ENCODE measurements around the gene NAPSA. TPM values are rescaled to one million over a fixed set of nuclear protein-coding genes. Genes with fewer than 3 reads are reported as not detected.

Gene NAPSA
- 2.8 TPM in 1 of 2 replicates, not detected in the other for total RNA-seq

DNA sequence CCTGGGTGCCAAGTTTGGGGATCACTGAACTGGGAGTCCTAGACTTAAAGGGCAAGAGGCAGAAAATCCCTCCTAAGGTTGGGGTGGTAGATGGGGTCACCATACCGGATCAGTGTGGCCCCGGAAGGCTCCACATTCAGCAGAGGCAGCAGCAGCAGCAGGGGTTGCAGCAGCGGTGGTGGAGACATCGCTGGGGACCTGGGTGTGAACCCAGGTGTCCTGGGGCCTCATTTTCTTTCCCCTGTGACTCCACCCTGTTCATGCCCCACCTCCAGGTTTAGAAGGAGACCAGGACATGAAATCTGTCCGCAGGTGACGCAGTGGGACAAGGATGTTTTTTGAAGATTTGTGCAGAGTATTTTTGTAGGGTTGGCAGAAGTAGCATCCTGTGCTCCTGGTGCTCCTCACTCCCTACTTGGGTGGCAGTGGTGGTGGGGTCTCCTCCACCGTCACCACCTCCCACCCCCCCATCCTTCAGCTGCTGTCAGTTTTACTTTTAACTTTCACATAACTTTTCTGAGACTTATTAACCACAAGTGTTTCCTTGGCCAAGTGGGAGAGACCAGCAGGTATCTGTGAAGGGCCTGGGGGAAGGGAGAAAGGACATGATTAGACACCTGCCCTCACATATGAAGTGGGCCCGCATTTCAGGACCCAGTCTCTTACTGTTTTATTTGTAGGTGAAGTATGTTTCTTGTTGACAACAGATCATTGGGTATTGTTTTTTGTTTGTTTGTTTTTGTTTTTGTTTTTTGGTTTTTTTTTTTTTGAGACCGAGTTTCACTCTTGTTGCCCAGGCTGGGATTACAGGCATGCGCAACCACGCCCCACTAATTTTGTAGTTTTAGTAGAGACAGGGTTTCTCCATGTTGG is at the start of gene NAPSA:
Gene NAPSA, minus strand, starts transcription at position 206 of the 873 bp plus-strand sequence. Its CDS starts 18 bp downstream, at position 188.

DNA sequence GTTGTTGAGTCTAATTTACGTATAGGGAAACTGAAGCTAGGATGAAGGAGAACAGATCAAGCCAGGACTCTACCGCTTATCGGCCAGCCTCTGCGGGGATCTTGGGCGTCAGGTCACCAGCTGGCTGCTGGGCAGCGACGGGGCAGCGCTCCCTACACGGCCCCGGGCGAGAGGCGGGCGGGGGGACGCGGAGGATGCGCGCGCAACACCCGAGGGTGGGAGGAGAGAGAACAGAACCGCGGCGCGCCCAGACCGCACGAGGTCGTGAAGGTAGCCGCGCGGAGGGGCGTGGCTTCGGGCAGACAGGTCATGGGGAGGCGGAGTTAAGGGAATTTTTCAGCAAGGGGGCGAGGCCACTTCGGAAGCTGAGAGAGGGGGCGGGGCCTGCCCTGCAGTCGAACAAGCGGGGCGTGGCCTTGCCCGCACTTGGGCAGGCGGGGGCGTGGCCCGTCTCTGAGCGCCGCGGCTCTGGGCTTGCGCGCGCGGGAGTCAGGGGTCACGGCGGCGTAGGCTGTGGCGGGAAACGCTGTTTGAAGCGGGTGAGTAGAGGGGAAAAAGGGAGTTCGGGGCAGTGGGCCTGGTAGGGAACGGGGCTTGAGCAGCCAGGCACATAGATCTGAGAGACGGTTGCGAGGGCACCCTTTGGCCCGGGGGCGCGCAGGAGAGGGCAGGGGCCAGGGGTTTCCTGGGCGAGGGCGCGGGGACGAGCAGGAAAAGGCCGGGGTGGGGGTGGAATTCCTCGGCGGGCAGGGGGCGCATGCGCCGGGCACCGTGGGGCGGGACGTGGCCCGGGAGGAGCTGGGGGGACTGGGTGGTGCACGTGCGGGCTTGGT is 18.6 kb upstream of the NAPSA start, which contains the start of gene POLD1:
Gene POLD1, plus strand, starts transcription at position 496 of the 833 bp plus-strand sequence. CDS start 14,505 bp downstream, outside the sequence.

DNA sequence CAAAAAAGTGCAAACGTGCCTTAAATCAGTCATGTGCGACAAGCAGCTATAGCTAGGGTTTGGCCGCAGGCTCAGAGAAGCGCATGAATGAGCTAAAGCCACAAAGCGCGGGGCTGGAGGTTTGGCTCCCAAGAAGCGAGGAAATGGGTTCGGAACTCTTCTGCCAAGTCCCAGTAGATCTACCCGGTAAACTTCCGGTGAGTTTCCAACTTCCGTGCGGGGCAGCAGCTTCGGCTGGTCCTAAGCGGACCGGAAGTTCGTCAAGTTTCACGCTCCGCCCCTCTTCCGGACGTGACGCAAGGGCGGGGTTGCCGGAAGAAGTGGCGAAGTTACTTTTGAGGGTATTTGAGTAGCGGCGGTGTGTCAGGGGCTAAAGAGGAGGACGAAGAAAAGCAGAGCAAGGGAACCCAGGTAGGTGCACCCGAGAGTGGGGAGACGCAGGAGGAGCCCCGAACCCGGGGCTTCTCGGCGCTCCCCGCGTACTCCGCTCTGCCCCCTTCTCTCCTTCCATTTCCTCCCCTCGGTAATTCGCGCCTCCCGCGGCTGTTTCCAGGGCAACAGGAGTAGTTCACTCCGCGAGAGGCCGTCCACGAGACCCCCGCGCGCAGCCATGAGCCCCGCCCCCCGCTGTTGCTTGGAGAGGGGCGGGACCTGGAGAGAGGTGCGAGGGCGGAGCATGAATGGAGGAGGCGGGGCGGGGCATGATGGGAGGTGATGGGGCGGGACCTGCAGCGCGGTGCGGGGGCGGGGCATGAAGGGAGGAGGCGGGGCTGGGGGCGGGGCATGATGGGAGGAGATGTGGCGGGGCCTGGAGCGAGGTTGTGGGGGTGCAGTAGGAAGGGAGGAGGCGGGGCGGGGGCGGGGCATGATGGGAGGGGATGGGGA is 11.0 kb upstream of the NAPSA start, which contains the start of gene NR1H2:
Gene NR1H2, plus strand, starts transcription at position 292 of the 885 bp plus-strand sequence. CDS start 1,149 bp downstream, outside the sequence.

DNA sequence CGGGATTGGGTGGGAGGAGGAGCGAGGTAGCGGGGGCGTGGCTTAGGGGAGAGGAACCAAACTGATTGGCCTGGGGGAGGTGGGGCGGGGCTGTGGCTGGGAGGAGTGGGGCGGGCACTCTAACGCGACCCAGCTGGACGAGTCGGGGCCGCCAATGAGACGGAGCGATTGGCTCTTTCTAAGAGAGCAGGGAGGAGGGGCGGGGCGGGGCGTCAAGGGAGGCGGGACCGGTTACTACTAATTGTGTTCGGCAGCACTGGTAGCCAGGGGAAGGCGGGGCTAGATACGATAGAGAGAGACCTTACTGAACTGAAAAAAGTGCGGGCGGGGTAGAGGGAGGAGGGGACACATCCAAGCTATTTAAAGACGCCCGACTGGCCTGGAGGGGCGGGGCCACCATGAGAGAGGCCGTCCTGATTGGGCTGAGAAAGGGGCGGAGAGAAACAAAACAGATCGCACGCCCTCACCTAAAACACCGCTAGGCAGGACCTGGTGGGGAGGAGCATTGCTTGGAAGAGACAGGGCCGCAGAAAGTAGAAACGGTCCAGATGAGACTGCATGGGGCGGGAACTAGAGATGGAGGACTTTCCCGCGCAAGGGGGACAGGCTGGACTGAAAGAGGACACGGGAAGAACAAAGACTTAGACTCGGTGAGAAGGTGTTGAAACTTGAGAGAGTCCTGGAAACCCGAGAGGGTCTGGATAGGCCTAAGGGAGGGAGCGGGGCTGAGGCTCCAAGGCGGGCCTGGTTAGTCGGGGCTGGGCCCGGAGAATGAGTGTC is 36.1 kb downstream of the NAPSA start, which contains the start of gene KCNC3:
Gene KCNC3, minus strand, starts transcription at position 232 of the 780 bp plus-strand sequence. CDS start 295 bp downstream, outside the sequence.

Other genes starting within 250 kb of the NAPSA start
- gene IZUMO2, start 202.4 kb downstream of the NAPSA start, total RNA-seq: 0.65 TPM in 1 of 2 replicates, not detected in the other
- 0.65 TPM in 1 of 2 replicates, not detected in the other for gene MYH14, start 162.0 kb downstream of the NAPSA start, total RNA-seq
- 0.08 and 0.26 TPM in 2 replicates for gene KCNC3, start 36.3 kb downstream of the NAPSA start, total RNA-seq
- gene NR1H2, start 10.8 kb upstream of the NAPSA start, total RNA-seq: 61.9 and 74.3 TPM in 2 replicates
- 25.5 and 33.4 TPM in 2 replicates for gene POLD1, start 18.7 kb upstream of the NAPSA start, total RNA-seq
- not detected in 2 replicates for gene SPIB, start 53.3 kb upstream of the NAPSA start, total RNA-seq
- 0.64 TPM in 1 of 2 replicates, not detected in the other for gene MYBPC2, start 67.3 kb upstream of the NAPSA start, total RNA-seq
- gene EMC10, start 110.9 kb upstream of the NAPSA start, total RNA-seq: 53.7 and 124 TPM in 2 replicates
- gene GARIN5A, start 111.2 kb upstream of the NAPSA start, total RNA-seq: 0.24 and 0.52 TPM in 2 replicates
- 57.5 and 61.9 TPM in 2 replicates for gene JOSD2, start 145.6 kb upstream of the NAPSA start, total RNA-seq
- not detected in 2 replicates for gene ASPDH, start 148.3 kb upstream of the NAPSA start, total RNA-seq
- gene LRRC4B, start 202.8 kb upstream of the NAPSA start, total RNA-seq: 0.39 and 1.6 TPM in 2 replicates

All from epithelial cell of alveolus of lung (primary cell).